HEK293T (cell line): Measurements from ENCODE around the gene TUG1.
A peak's percentile ranks its signal among the peaks of the same experiment; 100 is the strongest.

ENCODE experiments used
- CTBP1 ChIP-seq: fragments of 450-650 bp; IDR thresholded peaks from 2 replicates; pipeline ENCODE4 v1.6.1; 2016; ENCODE audit warnings: borderline replicate concordance
- FOXM1 ChIP-seq: fragments of 450-650 bp; IDR thresholded peaks from 2 replicates; pipeline ENCODE4 v1.6.1; 2017; ENCODE audit warnings: mild to moderate bottlenecking, borderline replicate concordance
- PKNOX1 ChIP-seq: fragments of 450-650 bp; IDR thresholded peaks from 2 replicates; pipeline ENCODE4 v1.6.1; 2016
- SUZ12 ChIP-seq: fragments of 450-650 bp; IDR thresholded peaks from 2 replicates; pipeline ENCODE4 v1.6.1; 2016; ENCODE audit warnings: mild to moderate bottlenecking
- ZNF384 ChIP-seq: fragments of 450-650 bp; IDR thresholded peaks from 2 replicates; pipeline ENCODE4 v1.6.1; 2016

GRCh38 chr22:30968924-30969531, at the start of gene TUG1:
- TF ChIP-seq PKNOX1 (peak; percentile 94), CTBP1 (no peak), ZNF384 (no peak), SUZ12 (no peak), FOXM1 (no peak; the same call in 1 of the 2 replicates)
